ENCODE results near the gene RSRC2.
A peak's percentile ranks its signal among the peaks of the same experiment; 100 is the strongest.
"Not testable (repeated sequence)": the region's sequence is repeated elsewhere in the genome, so short reads cannot be mapped to it uniquely, and the experiment has no call there.

Gene RSRC2

GRCh38 chr12:122481861-122482260 is 44.9 kb downstream of the RSRC2 start:
- no peak for DNase-seq

- DNase-seq, result no peak
Observed at GRCh38 chr12:122480753-122481152, 46.0 kb downstream of the RSRC2 start.

GRCh38 chr12:122474324-122474716 is 52.4 kb downstream of the RSRC2 start:
- DNase-seq, result no peak

- DNase-seq, result no peak
Observed at GRCh38 chr12:122473543-122474323, 53.0 kb downstream of the RSRC2 start.

GRCh38 chr12:122471324-122472226 is 55.2 kb downstream of the RSRC2 start:
- DNase-seq, result peak in 1 of 2 experiments; percentile 46

GRCh38 chr12:122470576-122470975 is 56.2 kb downstream of the RSRC2 start:
- not testable (repeated sequence) for DNase-seq

GRCh38 chr12:122469856-122470255 is 56.9 kb downstream of the RSRC2 start:
- DNase-seq, result not testable (repeated sequence)

- no peak for DNase-seq
Observed at GRCh38 chr12:122467983-122468382, 58.8 kb downstream of the RSRC2 start.

- DNase-seq, result not testable (repeated sequence)
Observed at GRCh38 chr12:122464317-122465042, 62.3 kb downstream of the RSRC2 start.

- no peak for DNase-seq
Observed at GRCh38 chr12:122460641-122461040, 66.1 kb downstream of the RSRC2 start.

- no peak for DNase-seq
Observed at GRCh38 chr12:122460061-122460460, 66.7 kb downstream of the RSRC2 start.

- DNase-seq, result no peak
Observed at GRCh38 chr12:122459211-122459610, 67.5 kb downstream of the RSRC2 start.

- DNase-seq, result no peak
Observed at GRCh38 chr12:122458105-122459035, 68.4 kb downstream of the RSRC2 start.

GRCh38 chr12:122457627-122458026 is 69.1 kb downstream of the RSRC2 start:
- no peak for DNase-seq

GRCh38 chr12:122454739-122455138 is 72.0 kb downstream of the RSRC2 start:
- no peak for DNase-seq

- DNase-seq, result no peak
Observed at GRCh38 chr12:122454250-122454721, 72.5 kb downstream of the RSRC2 start.

Data from cerebellar nuclear complex (tissue), 1 donor.